ENCODE measurements around the gene HSF5. TPM values are rescaled to one million over a fixed set of nuclear protein-coding genes. Genes with fewer than 3 reads are reported as not detected.

Gene HSF5
- total and polyA plus RNA-seq, 2 donors (not counting 3 experiments of a cell fraction or from before 2014, with no cell fraction given): 0.03 TPM; not detected in 1

DNA sequence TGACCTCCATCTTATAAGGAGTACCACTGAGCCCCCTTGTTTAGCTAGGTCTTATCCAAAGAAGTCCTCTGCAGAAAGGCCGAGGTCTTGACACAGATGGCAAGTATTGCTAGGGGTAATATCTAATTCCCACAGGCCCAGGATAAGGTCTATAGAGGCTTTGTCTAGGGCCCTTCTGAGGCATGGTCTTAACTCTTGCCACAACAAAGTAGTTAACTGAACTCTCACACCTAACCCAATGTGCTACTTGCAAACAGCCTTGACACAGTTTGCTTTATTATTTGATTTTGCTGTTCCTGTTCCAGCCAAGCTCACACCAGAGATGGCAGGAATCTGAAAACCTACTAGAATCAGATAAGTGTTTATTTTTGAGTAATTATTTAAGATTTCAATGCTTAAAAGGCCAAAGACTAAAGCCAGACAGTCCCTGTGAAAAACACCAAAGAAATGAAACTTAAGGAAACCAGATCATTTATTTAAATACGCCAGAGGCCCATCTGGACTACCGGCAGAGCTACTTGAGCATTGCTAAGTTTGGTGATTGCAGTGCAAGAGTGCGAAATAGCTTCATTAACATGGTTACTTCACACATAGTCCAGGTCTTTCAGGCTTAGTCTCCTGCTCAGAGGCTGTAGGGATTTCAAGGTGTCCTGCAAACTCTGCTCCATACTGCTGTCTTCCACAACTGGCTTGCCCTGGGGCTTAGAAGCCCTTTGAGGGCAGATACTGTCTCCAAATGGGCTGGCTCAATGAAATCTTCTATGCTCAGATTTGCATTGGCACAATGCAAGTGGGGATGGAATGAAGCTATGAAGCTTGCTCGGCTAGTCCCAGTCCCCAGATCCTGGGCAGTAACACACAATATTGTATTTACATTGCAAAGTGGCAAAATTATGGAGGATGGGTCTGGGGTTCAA, 107.7 kb downstream of the HSF5 start:
- DNase-seq (ENCODE audit: low read depth, low spot score) (no peak), FAIRE-seq (no peak)
- H2AFZ ChIP-seq (ENCODE audit: low read depth, low read length): no peak overlapping the region
- H3K79me2 ChIP-seq (ENCODE audit: control insufficient read depth, insufficient read depth, low read length): no peaks in the 10 kb centered on the region
- TF ChIP-seq MYC (IDR thresholded peaks at IDR 0.05; ENCODE audit: low read depth, low read length) (no peak), FOS (IDR thresholded peaks at IDR 0.05; ENCODE audit: borderline replicate concordance, insufficient read depth, low read length) (no peak), EZH2 (IDR thresholded peaks at IDR 0.05; ENCODE audit: borderline replicate concordance, low read depth, low read length, severe bottlenecking) (no peak), POLR2AphosphoS5 (IDR thresholded peaks at IDR 0.05; ENCODE audit: insufficient read depth, low read depth, low read length) (no peak), JUN (IDR thresholded peaks at IDR 0.05; ENCODE audit: borderline replicate concordance, insufficient read depth, insufficient read length, low read depth) (no peak), POLR2A (IDR thresholded peaks at IDR 0.05; ENCODE audit: low read depth, low read length) (no peak), GATA2 (IDR thresholded peaks at IDR 0.05; ENCODE audit: insufficient read depth, insufficient read length, low read depth, low read length) (no peak)
- TF ChIP-seq, protein P1, sequence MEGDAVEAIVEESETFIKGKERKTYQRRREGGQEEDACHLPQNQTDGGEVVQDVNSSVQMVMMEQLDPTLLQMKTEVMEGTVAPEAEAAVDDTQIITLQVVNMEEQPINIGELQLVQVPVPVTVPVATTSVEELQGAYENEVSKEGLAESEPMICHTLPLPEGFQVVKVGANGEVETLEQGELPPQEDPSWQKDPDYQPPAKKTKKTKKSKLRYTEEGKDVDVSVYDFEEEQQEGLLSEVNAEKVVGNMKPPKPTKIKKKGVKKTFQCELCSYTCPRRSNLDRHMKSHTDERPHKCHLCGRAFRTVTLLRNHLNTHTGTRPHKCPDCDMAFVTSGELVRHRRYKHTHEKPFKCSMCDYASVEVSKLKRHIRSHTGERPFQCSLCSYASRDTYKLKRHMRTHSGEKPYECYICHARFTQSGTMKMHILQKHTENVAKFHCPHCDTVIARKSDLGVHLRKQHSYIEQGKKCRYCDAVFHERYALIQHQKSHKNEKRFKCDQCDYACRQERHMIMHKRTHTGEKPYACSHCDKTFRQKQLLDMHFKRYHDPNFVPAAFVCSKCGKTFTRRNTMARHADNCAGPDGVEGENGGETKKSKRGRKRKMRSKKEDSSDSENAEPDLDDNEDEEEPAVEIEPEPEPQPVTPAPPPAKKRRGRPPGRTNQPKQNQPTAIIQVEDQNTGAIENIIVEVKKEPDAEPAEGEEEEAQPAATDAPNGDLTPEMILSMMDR (IDR thresholded peaks at IDR 0.05; ENCODE audit: extremely low read depth in 1 of 2, insufficient read depth in 1 of 2, low read depth in 1 of 2, low read length in 2 of 2): no peak
- TF ChIP-seq, protein P2, sequence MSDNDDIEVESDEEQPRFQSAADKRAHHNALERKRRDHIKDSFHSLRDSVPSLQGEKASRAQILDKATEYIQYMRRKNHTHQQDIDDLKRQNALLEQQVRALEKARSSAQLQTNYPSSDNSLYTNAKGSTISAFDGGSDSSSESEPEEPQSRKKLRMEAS (IDR thresholded peaks at IDR 0.05; ENCODE audit: insufficient read depth, insufficient read length): no peak
- H3K4me3 ChIP-seq (replicated peaks in 1 of 3; ENCODE audit: insufficient read depth in 1 of 3, low read depth in 1 of 3, low read length in 3 of 3): no peak overlapping the region
- H3K4me1 ChIP-seq (ENCODE audit: control insufficient read depth, extremely low read depth, insufficient read depth, low read length): no peaks in the 10 kb centered on the region
- POLR2A ChIA-PET: interaction anchor here (0.5 kb wide), 1 partner anchor 96 kb away, joined by 3 read pairs; no protein-coding TSS in a partner anchor
- no peak overlapping the region for H3K9ac ChIP-seq (replicated peaks; ENCODE audit: extremely low read depth, insufficient read depth, low read length)
- no peaks in the 10 kb centered on the region for H4K20me1 ChIP-seq (replicated peaks; ENCODE audit: control insufficient read depth, extremely low read depth, insufficient read depth, low read length)
- dilution Hi-C loops (cut with MboI; ENCODE audit: extremely low pct_ligation_motif_present, low sequenced_read_pairs): no loop called here
- H3K9me1 ChIP-seq (replicated peaks; ENCODE audit: control insufficient read depth, extremely low read depth, insufficient read depth, low read length): no peaks in the 10 kb centered on the region
- peaks cover 14 to 15% of the 10 kb centered on the region in 2 experiments for H3K27me3 ChIP-seq (ENCODE audit: control insufficient read depth in 2 of 2, insufficient read depth in 2 of 2, low read length in 2 of 2)
- BruUV-seq (replicated peaks): no TSS peak
- H3K27ac ChIP-seq (ENCODE audit: insufficient read depth, low read depth, low read length): no peak overlapping the region
- H3K9me3 ChIP-seq (replicated peaks; ENCODE audit: control insufficient read depth, insufficient read depth, low read length): no peaks in the 10 kb centered on the region
- intact Hi-C loops (cut with micrococcal nuclease): no loop called here
- CTCF ChIA-PET: interaction anchor here (1.3 to 2.0 kb wide), 2 partner anchors 63 to 130 kb away, joined by 4 read pairs; no protein-coding TSS in a partner anchor
- no peak overlapping the region for H3K4me2 ChIP-seq (ENCODE audit: insufficient read depth, low read length)
- no peaks in the 10 kb centered on the region for H3K36me3 ChIP-seq (ENCODE audit: control insufficient read depth in 2 of 2, extremely low read depth in 1 of 2, insufficient read depth in 2 of 2, low read length in 2 of 2)
